Measurements from ENCODE around the gene RAB44.
"Not testable (repeated sequence)": the region's sequence is repeated elsewhere in the genome, so short reads cannot be mapped to it uniquely, and the experiment has no call there.

RAB44 gene

GRCh38 chr6:36697481-36697903 lies at the start of gene RAB44:
RAB44 (plus strand) TSS chr6:36697826; CDS start chr6:36704236, 6,410 bp downstream.
- DNase-seq, result no peak

- no peak for DNase-seq
Measured at GRCh38 chr6:36649086-36649485, 48.5 kb upstream of the RAB44 start.

GRCh38 chr6:36649701-36650484 lies 47.7 kb upstream of the RAB44 start:
- no peak for DNase-seq

- no peak for DNase-seq
Measured at GRCh38 chr6:36650848-36651478, 46.7 kb upstream of the RAB44 start.

- DNase-seq, result no peak
Measured at GRCh38 chr6:36651659-36652379, 45.8 kb upstream of the RAB44 start.

- DNase-seq, result not testable (repeated sequence)
Measured at GRCh38 chr6:36654469-36654868, 43.2 kb upstream of the RAB44 start.

- no peak for DNase-seq
Measured at GRCh38 chr6:36655085-36655724, 42.4 kb upstream of the RAB44 start.

- no peak for DNase-seq
Measured at GRCh38 chr6:36656441-36656840, 41.2 kb upstream of the RAB44 start.

GRCh38 chr6:36657271-36657670 lies 40.4 kb upstream of the RAB44 start:
- DNase-seq, result no peak

GRCh38 chr6:36657942-36658544 lies 39.6 kb upstream of the RAB44 start:
- DNase-seq, result no peak

GRCh38 chr6:36659271-36659670 lies 38.4 kb upstream of the RAB44 start:
- DNase-seq, result no peak

GRCh38 chr6:36660771-36661471 lies 36.7 kb upstream of the RAB44 start:
- DNase-seq, result no peak

- DNase-seq, result no peak
Measured at GRCh38 chr6:36662380-36662779, 35.2 kb upstream of the RAB44 start.

GRCh38 chr6:36662827-36663256 lies 34.8 kb upstream of the RAB44 start:
- no peak for DNase-seq

GRCh38 chr6:36663504-36664446 lies 33.9 kb upstream of the RAB44 start:
- DNase-seq, result no peak

GRCh38 chr6:36665180-36665579 lies 32.4 kb upstream of the RAB44 start:
- DNase-seq, result no peak

- peak in 1 of 3 experiments; percentile 59 for DNase-seq
Measured at GRCh38 chr6:36666287-36666686, 31.3 kb upstream of the RAB44 start.

GRCh38 chr6:36666826-36667591 lies 30.6 kb upstream of the RAB44 start:
- peak; percentile 83 to 99 (median 93) for DNase-seq

- no peak for DNase-seq
Measured at GRCh38 chr6:36668591-36668990, 29.0 kb upstream of the RAB44 start.

- DNase-seq, result no peak
Measured at GRCh38 chr6:36669002-36669401, 28.6 kb upstream of the RAB44 start.

All from NCI-H1417 (cell line).